Stimulated activated CD8-positive, alpha-beta memory T cell treated with anti-CD3 and anti-CD28 coated beads, Interleukin-7, amount 100 ng/mL, for 1 hour (primary cell): ENCODE data around the gene NKPD1.
"Not testable (repeated sequence)": the region's sequence is repeated elsewhere in the genome, so short reads cannot be mapped to it uniquely, and the experiment has no call there.

Source experiments
- DNase-seq, 2 donors: peaks; one replicate each; pipeline ENCODE4 v3.0.0-alpha.2; 2020; ENCODE audit warnings: low read depth in 2 of 2

The NKPD1 gene

GRCh38 chr19:45118591-45119355 lies 42.0 kb downstream of the NKPD1 start:
- DNase-seq: not testable (repeated sequence)

DNA sequence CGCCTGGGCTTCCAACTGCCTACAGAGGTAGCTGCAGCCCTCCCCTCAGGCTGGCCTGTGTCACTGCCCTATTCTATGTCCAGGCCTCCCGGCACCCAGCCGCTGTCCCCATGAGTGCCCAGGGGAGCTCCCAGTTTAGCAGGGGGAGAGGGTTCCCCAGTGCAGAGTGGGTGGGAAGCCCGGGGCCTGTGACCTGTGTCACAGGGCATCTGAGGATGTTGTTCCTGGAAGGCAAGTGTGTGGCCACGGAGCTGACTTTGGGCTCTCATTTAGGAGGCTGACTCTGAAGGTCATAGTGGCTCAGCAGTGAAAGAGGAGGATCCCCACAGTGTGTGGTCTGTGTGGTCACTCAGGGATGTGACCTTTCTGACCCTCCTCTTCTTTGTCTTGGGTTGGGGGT lies 42.7 kb downstream of the NKPD1 start:
- DNase-seq: no peak

DNA sequence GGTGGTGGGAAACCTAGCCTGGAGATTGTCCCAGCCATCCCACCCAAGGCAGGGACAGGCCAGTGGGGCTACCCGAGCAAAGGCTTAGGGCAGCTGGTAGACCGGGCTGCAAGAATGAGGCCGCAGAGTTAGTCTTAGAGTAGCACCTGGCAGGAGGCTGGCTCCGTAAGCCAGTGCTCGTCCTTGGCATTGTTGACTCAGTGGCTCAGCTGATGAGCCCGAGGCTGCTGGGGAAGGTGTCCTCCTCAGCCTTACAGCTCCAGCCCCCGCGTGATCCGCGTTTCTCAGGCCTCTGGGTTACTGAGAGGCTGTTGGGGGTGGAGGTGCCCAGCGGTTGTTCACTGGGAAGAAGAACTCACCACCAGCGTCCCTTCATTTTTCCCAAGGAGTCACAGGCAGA lies 43.1 kb downstream of the NKPD1 start:
- no peak for DNase-seq

- no peak for DNase-seq
These were observed 43.6 kb downstream of the NKPD1 start for GRCh38 chr19:45117167-45117594.

- DNase-seq: no peak
These were observed 44.8 kb downstream of the NKPD1 start for GRCh38 chr19:45115809-45116615.

DNA sequence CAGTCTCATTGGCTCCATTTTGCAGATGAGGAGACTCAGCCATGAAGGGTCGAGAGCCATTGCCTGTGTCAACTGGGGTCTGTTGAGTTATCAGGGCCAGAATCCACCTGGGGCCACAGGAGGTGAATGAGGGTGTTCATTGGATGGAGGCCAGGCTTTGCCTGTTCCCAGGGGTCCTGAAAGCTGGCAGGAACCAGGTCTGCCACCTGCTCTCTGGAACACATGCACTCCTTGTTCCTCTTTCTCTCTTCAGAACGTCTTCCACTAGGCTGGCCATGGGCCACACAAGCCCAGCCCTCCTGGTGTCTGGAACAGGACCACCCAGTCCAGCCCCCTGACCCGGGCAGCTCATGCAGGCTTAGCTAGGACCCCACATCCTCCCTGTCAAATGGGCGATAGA lies 46.7 kb downstream of the NKPD1 start:
- no peak for DNase-seq

GRCh38 chr19:45113628-45114027 lies 47.2 kb downstream of the NKPD1 start:
- no peak for DNase-seq

- no peak for DNase-seq
These were observed 48.5 kb downstream of the NKPD1 start for GRCh38 chr19:45112111-45112827.
